GM10847 (cell line): ENCODE data around the gene SAMD14.

Experiments used
- POLR2A ChIP-seq: IDR thresholded peaks from 2 replicates; pipeline ENCODE4 v1.6.1; 2011; ENCODE audit not compliant: insufficient read length; ENCODE audit errors: extremely low read depth

Gene SAMD14

GRCh38 chr17:50169121-50169764, 39.3 kb upstream of the SAMD14 start:
- no peak for TF ChIP-seq POLR2A

GRCh38 chr17:50168319-50168718, 38.4 kb upstream of the SAMD14 start:
- TF ChIP-seq POLR2A = no peak

GRCh38 chr17:50167371-50167770, 37.4 kb upstream of the SAMD14 start:
- no peak for TF ChIP-seq POLR2A

GRCh38 chr17:50166518-50167181, 36.7 kb upstream of the SAMD14 start:
- TF ChIP-seq POLR2A = no peak

- TF ChIP-seq POLR2A = no peak
Measured at GRCh38 chr17:50165867-50166517, 36.0 kb upstream of the SAMD14 start, which contains the start of gene SGCA. TSS of gene SGCA (plus strand) at chr17:50166005. CDS start at chr17:50166041, 36 bp downstream.

DNA sequence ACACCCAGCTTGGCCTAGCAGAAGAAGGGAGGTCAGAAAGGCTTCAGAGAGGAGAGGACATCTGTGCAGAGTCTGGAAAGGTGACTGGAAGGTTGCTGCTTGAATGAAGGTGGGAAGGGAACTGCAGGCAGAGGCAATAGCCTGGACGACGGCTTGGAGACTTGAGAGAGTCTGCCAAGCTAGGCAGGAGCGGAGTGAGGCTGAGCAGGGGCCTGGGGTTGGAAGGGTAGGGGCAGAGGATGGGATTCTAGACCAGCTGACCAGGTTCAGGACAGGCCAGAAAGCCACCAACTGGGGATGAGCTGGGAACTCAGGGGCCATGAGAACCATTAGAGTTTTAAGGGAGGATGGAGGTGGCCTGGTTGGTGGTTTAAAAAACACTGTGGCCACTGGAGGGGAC, 35.5 kb upstream of the SAMD14 start:
- TF ChIP-seq POLR2A = no peak

DNA sequence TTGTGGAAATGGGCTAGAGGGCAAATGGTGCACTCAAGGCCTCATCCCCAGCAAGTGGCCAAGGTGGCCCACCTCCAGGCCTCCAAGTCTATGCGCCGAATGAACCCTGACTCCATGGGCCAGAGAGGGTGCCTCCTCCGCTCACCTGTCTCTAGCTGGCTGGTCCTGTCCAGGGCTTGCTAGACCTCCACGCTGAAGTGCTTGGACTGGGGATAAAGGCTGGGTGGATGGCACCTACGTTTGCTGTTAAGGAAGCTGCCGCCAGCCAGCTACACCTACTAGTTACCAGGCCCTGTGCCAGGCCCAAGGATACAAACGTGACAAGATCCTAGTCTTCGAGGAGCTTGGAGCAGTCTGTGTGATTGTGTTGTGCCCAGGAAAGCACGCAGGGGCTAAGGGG, 35.1 kb upstream of the SAMD14 start:
- no peak for TF ChIP-seq POLR2A

DNA sequence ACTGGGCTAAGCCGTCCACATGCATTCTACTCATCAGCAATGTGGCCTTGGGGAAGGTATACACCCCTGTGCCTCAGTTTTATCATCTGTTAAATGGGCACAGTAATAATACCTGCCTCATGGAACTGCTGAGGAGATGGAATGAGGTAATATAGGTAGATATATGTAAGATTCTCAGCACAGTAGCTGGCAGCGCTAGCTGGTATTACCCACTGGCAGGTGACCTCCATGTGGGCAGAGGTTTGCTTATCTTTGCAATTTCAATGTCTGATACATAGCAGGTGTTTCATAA, 34.7 kb upstream of the SAMD14 start:
- TF ChIP-seq POLR2A = no peak

DNA sequence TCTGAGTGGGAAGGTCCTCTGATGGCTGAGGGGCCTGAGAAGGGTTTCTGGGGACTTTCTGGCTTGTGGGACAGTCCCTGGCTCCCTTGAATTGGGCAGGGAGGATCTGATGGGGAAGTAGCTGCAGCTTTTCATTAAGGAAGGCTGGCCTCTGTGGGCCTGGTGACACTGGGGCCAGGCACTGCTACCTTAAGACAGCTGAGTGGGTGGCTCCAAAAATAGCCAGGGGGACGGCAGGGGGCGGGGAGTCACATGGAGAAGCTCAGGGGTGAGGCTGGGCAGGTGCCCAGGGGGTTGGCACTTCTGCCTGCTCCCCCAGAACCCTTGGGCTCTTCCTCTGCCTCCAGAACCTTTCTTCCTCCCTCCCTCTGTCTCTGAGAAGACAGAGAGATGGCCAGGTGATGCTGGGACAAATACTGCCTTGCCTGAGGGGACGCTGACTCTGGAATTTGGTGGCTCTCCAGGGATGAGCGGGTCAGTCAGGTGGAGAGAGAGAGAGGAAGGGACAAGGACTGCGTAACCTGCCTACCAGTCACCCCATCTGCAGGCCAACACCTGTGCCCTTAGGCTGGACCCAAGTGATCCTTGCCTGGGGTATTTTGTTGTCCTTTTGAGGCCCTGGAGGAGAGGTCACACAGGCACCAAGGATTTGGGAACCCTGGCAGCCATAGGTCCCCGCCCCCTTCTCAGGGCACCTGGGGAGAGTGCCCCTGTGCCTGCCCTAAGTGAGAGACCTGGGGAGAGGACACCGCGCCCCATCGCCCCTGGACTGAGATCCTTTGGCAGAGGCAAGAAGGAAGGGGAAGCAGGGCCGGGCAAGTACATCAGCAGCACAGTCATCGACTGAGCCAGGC, 34.1 kb upstream of the SAMD14 start:
- no peak for TF ChIP-seq POLR2A

DNA sequence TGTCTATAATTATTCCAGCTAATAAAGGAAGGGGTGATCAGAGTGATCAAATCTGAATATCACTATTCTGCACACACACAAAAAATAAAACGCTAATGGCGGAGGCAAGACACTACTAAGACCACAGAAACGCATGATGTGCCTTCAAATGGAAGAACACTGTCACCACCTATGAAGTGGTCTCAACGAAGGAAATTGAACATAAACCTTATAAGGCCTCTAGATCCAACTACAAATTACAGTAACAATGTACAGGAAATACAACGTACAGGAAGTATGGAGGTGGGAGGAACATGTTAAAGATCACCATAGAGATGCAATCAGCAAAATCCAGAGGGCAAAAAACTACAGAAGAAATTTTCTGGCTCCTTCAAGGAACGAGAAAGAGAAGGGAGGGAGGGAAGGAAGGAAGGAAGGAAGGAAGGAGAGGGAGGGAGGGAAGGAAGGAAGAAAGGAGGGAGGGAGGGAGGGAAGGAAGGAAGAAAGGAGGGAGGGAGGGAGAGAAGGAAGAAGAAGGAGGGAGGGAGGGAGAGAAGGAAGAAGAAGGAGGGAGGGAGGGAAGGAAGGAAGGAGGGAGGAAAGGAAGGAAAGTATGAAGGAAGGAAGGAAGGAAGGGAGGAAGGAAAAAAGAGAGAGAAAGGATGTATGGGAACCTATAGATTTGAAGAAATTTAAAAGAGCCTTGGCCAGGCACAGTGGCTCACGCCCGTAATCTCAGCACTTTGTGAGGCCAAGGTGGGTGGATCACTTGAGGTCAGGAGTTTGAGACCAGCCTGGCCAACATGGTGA, 32.7 kb upstream of the SAMD14 start:
- no peak for TF ChIP-seq POLR2A

DNA sequence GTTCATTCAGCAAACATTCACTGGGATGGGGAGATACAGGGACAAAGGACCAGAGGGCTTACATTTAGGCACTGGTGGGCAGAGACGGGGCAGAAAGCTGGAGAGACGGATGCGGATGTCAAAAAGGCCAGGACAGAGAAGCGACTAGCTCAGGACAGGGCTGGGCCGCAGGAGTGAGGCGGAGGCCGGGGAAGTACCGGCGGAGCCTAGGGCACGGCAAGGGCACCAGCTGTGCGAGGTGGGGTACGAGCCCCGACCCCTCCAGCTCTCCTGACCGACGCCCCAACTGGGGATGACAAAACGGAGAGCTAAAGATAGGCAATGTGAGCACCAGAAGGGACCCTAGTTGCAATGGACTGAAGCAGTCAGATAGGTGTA, 31.9 kb upstream of the SAMD14 start:
- TF ChIP-seq POLR2A = no peak

DNA sequence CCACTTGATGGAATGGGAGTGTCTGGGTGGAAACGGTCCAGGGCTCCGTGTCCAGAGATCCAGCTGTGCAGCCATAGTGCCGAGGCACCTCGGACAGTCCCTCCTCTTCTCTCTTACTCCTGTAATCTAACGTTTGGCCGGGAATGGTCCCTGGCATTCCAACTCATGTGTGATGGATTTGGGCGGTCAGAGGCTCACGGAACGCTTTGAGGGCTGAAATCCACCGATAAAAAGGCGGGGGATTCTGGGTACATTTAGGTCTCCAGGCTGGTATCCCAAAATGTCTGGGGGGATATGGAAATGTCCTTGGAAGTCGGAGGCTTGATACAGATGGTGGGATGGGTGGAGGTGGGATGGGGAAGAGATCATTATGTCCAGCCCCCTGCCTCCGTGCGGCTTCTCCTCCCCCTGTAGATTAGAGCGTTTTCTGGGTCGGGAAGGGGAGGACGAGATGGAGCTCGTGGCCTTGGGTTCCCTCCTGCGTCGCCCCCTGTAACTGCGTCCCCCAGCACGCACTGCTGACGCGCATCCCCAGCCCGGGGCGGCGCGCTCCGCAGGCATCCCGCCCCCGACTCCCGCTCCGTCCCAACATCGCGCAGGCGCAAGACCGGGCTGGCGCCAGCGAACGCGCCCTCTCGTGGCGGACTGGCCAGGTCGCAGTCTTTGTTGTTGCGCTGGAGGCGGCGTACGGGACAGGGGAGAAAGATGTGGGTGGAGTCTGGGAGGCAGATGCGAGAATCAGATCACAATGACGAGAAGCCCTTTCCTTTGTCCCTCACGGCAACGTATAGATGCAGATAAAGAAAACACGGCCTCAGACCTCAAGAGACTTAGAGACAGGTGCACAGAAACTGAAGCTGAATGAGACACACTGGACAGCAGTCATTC, 31.3 kb upstream of the SAMD14 start:
- TF ChIP-seq POLR2A = peak; percentile 26

DNA sequence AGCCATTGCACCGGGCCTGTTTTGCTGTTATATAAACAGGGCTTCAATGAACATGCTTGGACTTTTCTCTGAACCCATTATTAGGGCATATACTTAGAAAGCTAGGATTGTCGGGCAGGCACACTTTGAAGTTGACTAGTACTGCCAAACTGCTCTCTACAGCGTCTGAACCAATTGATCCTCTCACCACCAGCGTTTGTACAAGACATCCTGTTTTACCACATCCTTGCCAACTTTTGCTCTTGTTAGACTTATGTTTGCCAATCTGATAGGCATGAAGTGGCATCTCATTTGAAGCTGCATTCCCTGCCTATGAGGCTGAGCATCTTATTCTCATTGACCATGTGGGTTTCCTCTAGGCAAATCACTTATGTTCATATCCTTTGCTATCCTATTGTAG, 27.9 kb upstream of the SAMD14 start:
- TF ChIP-seq POLR2A = no peak
